ENCODE data around the gene PDE4B.

DNA sequence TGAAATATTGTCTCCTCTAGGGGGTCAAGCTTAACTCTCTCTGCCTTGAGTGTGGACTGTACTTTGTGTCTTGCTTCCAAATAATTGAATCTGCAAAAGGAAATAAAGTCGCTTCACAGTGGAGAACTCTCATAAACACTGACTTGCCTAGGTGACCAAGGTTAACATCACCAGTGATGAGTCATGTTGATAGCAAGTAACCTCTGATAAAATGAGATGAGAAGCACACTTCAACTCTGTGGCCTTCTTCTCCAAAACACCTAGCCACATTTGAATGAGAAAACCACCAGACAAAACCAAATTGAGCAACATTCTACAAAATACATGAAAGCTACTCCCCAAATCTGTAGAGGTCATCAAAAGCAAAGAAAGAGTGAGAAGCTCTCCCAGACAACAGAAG lies 37.6 kb downstream of the PDE4B start:
- TF ChIP-seq, protein P1, sequence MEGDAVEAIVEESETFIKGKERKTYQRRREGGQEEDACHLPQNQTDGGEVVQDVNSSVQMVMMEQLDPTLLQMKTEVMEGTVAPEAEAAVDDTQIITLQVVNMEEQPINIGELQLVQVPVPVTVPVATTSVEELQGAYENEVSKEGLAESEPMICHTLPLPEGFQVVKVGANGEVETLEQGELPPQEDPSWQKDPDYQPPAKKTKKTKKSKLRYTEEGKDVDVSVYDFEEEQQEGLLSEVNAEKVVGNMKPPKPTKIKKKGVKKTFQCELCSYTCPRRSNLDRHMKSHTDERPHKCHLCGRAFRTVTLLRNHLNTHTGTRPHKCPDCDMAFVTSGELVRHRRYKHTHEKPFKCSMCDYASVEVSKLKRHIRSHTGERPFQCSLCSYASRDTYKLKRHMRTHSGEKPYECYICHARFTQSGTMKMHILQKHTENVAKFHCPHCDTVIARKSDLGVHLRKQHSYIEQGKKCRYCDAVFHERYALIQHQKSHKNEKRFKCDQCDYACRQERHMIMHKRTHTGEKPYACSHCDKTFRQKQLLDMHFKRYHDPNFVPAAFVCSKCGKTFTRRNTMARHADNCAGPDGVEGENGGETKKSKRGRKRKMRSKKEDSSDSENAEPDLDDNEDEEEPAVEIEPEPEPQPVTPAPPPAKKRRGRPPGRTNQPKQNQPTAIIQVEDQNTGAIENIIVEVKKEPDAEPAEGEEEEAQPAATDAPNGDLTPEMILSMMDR (IDR thresholded peaks at IDR 0.05), result no peak
- no peak for TF ChIP-seq POLR2A (IDR thresholded peaks at IDR 0.05)

Measured in heart left ventricle (tissue), 13 donors.